Placental epithelial cell (primary cell): ENCODE results near the gene FOXQ1. TPM values are rescaled to one million over a fixed set of nuclear protein-coding genes. Genes with fewer than 3 reads are reported as not detected.

Experiments used
- total RNA-seq: library from RNA; depleted of rRNA; stranded (reverse); fragments of >200 nt; gene quantifications from 2 replicates; pipeline ENCODE4 v1.2.3, GENCODE V29; 2012

Gene FOXQ1
- not detected in 2 replicates for total RNA-seq

DNA sequence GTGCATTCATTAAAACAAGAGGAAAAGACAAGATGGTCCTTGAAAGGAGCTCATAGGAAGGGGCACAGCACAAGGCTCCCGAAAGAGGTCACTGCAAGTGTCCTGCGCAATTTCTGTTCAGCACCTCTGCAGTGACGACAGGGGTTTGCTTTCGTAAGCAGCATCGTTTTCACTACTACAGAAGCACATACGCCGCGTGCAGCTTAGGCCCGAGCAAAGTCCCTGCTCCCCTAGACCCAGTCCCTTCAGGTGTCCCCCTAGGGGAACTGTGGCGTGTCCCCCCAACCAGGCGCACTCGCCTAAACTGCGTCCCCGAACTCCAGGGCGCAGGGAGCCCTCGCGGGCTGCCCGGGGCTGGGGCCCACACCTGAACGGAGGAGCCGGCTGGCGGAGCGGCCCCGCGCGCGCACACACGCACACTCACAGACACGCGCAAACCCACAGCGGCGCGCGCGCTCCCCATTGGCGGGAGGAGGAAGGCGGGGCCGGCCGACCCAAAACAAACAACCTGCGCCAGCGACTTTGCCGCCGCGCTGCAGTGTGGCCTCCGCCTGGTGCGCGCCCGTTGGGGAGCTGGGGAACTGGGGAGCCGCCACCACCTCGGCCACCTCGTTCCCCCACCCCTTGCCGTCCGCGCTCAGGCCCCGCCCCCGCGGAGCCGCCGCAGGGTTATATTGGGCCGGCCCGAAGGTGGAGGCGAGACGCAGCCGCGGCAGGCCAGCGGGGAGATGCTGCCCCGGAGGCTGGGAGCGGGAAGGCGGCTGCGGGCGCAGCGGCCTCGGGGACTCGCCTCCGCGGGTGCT is at the start of gene FOXQ1:
Gene FOXQ1 (plus strand): TSS at position 699 of the 803 bp plus-strand sequence. CDS start 607 bp downstream, outside the sequence.

Other genes with a start within 250 kb of the FOXQ1 start
- under 0.01 TPM in 1 of 2 replicates, not detected in the other for gene FOXF2, start 77.5 kb downstream of the FOXQ1 start, total RNA-seq